Measurements from ENCODE around the gene MAGI2. TPM values are rescaled to one million over a fixed set of nuclear protein-coding genes. Genes with fewer than 3 reads are reported as not detected.

MAGI2 gene
- total and polyA plus RNA-seq, 2 of the 13 experiments (the other 11 are each of a cell fraction or from before 2014, with no cell fraction given): 1.5 to 3.8 TPM

GRCh38 chr7:79347351-79347750 is 106.1 kb downstream of the MAGI2 start (continued):
- no peak for TF ChIP-seq ZNF460 (CRISPR knock-in tag; IDR thresholded peaks at IDR 0.05; ENCODE audit: borderline replicate concordance)
- TF ChIP-seq, protein P1, sequence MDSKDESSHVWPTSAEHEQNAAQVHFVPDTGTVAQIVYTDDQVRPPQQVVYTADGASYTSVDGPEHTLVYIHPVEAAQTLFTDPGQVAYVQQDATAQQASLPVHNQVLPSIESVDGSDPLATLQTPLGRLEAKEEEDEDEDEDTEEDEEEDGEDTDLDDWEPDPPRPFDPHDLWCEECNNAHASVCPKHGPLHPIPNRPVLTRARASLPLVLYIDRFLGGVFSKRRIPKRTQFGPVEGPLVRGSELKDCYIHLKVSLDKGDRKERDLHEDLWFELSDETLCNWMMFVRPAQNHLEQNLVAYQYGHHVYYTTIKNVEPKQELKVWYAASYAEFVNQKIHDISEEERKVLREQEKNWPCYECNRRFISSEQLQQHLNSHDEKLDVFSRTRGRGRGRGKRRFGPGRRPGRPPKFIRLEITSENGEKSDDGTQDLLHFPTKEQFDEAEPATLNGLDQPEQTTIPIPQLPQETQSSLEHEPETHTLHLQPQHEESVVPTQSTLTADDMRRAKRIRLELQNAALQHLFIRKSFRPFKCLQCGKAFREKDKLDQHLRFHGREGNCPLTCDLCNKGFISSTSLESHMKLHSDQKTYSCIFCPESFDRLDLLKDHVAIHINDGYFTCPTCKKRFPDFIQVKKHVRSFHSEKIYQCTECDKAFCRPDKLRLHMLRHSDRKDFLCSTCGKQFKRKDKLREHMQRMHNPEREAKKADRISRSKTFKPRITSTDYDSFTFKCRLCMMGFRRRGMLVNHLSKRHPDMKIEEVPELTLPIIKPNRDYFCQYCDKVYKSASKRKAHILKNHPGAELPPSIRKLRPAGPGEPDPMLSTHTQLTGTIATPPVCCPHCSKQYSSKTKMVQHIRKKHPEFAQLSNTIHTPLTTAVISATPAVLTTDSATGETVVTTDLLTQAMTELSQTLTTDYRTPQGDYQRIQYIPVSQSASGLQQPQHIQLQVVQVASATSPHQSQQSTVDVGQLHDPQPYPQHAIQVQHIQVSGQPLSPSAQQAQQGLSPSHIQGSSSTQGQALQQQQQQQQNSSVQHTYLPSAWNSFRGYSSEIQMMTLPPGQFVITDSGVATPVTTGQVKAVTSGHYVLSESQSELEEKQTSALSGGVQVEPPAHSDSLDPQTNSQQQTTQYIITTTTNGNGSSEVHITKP (CRISPR knock-in tag; IDR thresholded peaks at IDR 0.05; ENCODE audit: low read depth): no peak
- TF ChIP-seq REL (CRISPR knock-in tag; conservative IDR thresholded peaks at IDR 0.05): no peak
- no peak for TF ChIP-seq ZNF577 (CRISPR knock-in tag; IDR thresholded peaks at IDR 0.05; ENCODE audit: borderline replicate concordance, low read depth)

GRCh38 chr7:79341902-79342301 is 111.6 kb downstream of the MAGI2 start:
- no peak for ATAC-seq
- no peak for TF ChIP-seq KIAA2018 (CRISPR knock-in tag; IDR thresholded peaks at IDR 0.05; ENCODE audit: borderline replicate concordance)
- TF ChIP-seq STAG1 (CRISPR knock-in tag; IDR thresholded peaks at IDR 0.05): peak; percentile 53
- peak; percentile 38; the same call in 1 of the 2 replicates for TF ChIP-seq CTCF (CRISPR knock-in tag; IDR thresholded peaks at IDR 0.05)
- TF ChIP-seq SMC3 (IDR thresholded peaks at IDR 0.05; ENCODE audit: low read length): peak; percentile 19; the same call in 1 of the 2 replicates
- TF ChIP-seq MAX (IDR thresholded peaks at IDR 0.05): no peak

More at GRCh38 chr7:79341902-79342301, 111.6 kb downstream of the MAGI2 start:
- H3K4me1 ChIP-seq (ENCODE audit: insufficient read depth, low read length): no peaks in the 10 kb centered on the region
- 89% methylated on average over 5 of the region's 5 CpGs for WGBS (ENCODE audit: low lambda C conversion rate)
- DNase-seq (ENCODE audit: low spot score): peak; percentile 6
- intact Hi-C loops (cut with micrococcal nuclease; ENCODE audit: unreplicated experiment) (no loop called here), in situ Hi-C loops (cut with HindIII; ENCODE audit: extremely low pct_ligation_motif_present, low pct_unique_long_range_greater_than_20kb) (no loop called here)
- no peaks in the 10 kb centered on the region for H3K9me3 ChIP-seq (ENCODE audit: low read length)
- no peaks in the 10 kb centered on the region for H3K79me2 ChIP-seq (ENCODE audit: insufficient read depth, low read length)
- no peak overlapping the region for H3K4me3 ChIP-seq (replicated peaks in 1 of 3; ENCODE audit: insufficient read depth in 1 of 3, low read depth in 2 of 3, low read length in 3 of 3)
- no peak overlapping the region for H3K27ac ChIP-seq (ENCODE audit: extremely low read length, insufficient read depth, low read length)
- H3K27me3 ChIP-seq (ENCODE audit: control insufficient read depth in 1 of 2, insufficient read depth in 2 of 2, low read length in 2 of 2): no peaks in the 10 kb centered on the region
- no TSS peak for BruUV-seq (replicated peaks)
- POLR2A ChIA-PET: no interaction called here
- CTCF ChIA-PET (ENCODE audit: low intra/inter-chr PET ratio, low total read pairs): interaction anchor here (0.7 kb wide), 1 partner anchor 399 kb away, joined by 3 read pairs; no protein-coding TSS in a partner anchor
- no peak overlapping the region for H3K9ac ChIP-seq (ENCODE audit: insufficient read depth, low read depth, low read length)
- no peaks in the 10 kb centered on the region for H4K20me1 ChIP-seq (ENCODE audit: insufficient read depth, low read length)
- FAIRE-seq: no peak
- H3K36me3 ChIP-seq (replicated peaks in 1 of 2; ENCODE audit: control insufficient read depth in 1 of 2, insufficient read depth in 2 of 2, low read length in 2 of 2): no peaks in the 10 kb centered on the region
- H2AFZ ChIP-seq (ENCODE audit: low read length): no peak overlapping the region
- no peak overlapping the region for H3K4me2 ChIP-seq (ENCODE audit: low read depth, low read length)
